B cell (primary cell): ENCODE results near the gene NKAIN2. TPM values are rescaled to one million over a fixed set of nuclear protein-coding genes. Genes with fewer than 3 reads are reported as not detected.

ENCODE experiments used
- ATAC-seq: fragments of 200-7000 bp; cut with Tn5 transposase; one replicate; pipeline ENCODE4 v1.10.0; 2021; ENCODE audit warnings: low read depth, mild to moderate bottlenecking, moderate number of reproducible peaks, moderate library complexity
- CTCF ChIA-PET: fragments of 350-600 bp; sonication (Branson Sonifier 250); formaldehyde crosslinking; loops from one replicate; lab custom pipeline; 2021; ENCODE audit warnings: antibody characterized with exemption, inconsistent platforms; lab: Charles Lee
- POLR2A ChIA-PET: fragments of 350-600 bp; sonication (Branson Sonifier 250); formaldehyde crosslinking; loops from one replicate; lab custom pipeline; 2021; ENCODE audit warnings: antibody characterized with exemption; lab: Charles Lee
- DNase-seq: peaks from one replicate; pipeline ENCODE4 v3.0.0; 2013
- H2AFZ ChIP-seq: 2 replicates; pipeline ENCODE4 v1.6.1; 2012; ENCODE audit warnings: mild to moderate bottlenecking, low read depth, low read length; ENCODE audit not compliant: insufficient read depth, poor library complexity, severe bottlenecking
- H3K27ac ChIP-seq, 2 donors: 1 replicate in 1 of 2; 2 replicates in 1 of 2; pipeline ENCODE4 v1.5.1; 2012 to 2013; ENCODE audit warnings: low read length in 2 of 2, mild to moderate bottlenecking in 2 of 2, moderate library complexity in 1 of 2
- H3K27me3 ChIP-seq, 4 experiments: fragments of 200-600 bp in 1 of 4; sonication (generic) in 1 of 4; replicated peaks in 1 of 4; 1 replicate in 2 of 4; 2 replicates in 2 of 4; pipeline versions ENCODE4 v1.6.1 to v1.7.0; 2013 to 2016; ENCODE audit warnings: low read length in 3 of 4, mild to moderate bottlenecking in 2 of 4, mixed read lengths in 1 of 4, moderate library complexity in 1 of 4; ENCODE audit not compliant: insufficient read depth in 4 of 4, control insufficient read depth in 3 of 4; ENCODE audit errors: control extremely low read depth in 1 of 4
- H3K36me3 ChIP-seq, 2 experiments: replicated peaks in 1 of 2; 1 replicate in 1 of 2; 2 replicates in 1 of 2; pipeline versions ENCODE4 v1.6.1 to v1.7.1; 2013; ENCODE audit warnings: low read length in 1 of 2; ENCODE audit not compliant: insufficient read depth in 2 of 2, control insufficient read depth in 1 of 2; ENCODE audit errors: control extremely low read depth in 1 of 2, extremely low read depth in 1 of 2
- H3K4me1 ChIP-seq, 2 donors: fragments of 200-600 bp in 1 of 2; sonication (generic) in 1 of 2; 1 replicate in 1 of 2; 2 replicates in 1 of 2; pipeline versions ENCODE4 v1.5.1 to v1.6.1; 2013 to 2017; ENCODE audit warnings: low read length in 2 of 2; ENCODE audit not compliant: control insufficient read depth in 2 of 2, insufficient read depth in 2 of 2
- H3K4me2 ChIP-seq: replicated peaks from 2 replicates; pipeline ENCODE3; 2012; ENCODE audit warnings: mild to moderate bottlenecking, low read depth, low read length; ENCODE audit not compliant: poor library complexity, severe bottlenecking
- H3K4me3 ChIP-seq, 5 experiments: fragments of 200-600 bp in 1 of 5; sonication (generic) in 1 of 5; 1 replicate in 3 of 5; 2 replicates in 2 of 5; pipeline versions ENCODE4 v1.5.1 to v1.7.0; 2011 to 2016; ENCODE audit warnings: low read length in 4 of 5, mild to moderate bottlenecking in 4 of 5, low read depth in 2 of 5, control low read depth in 1 of 5, moderate library complexity in 1 of 5; ENCODE audit not compliant: insufficient read depth in 1 of 5; ENCODE audit errors: control extremely low read depth in 1 of 5, extremely low read depth in 1 of 5
- H3K79me2 ChIP-seq: fragments of 200-600 bp; sonication (generic); one replicate; pipeline ENCODE4 v1.6.0; 2016; ENCODE audit warnings: low read length; ENCODE audit not compliant: control insufficient read depth, insufficient read depth
- H3K9ac ChIP-seq: fragments of 200-600 bp; sonication (generic); 2 replicates; pipeline ENCODE4 v1.6.1; 2017; ENCODE audit warnings: mild to moderate bottlenecking, low read length, moderate library complexity
- H3K9me3 ChIP-seq, 3 donors: one replicate each; pipeline versions ENCODE4 v1.6.1 to v1.7.1; 2013; ENCODE audit warnings: low read length in 2 of 3; ENCODE audit not compliant: control insufficient read depth in 2 of 3, insufficient read depth in 1 of 3; ENCODE audit errors: control extremely low read depth in 1 of 3
- H4K20me1 ChIP-seq: 2 replicates; pipeline ENCODE4 v1.6.0; 2012; ENCODE audit warnings: mild to moderate bottlenecking, low read length; ENCODE audit not compliant: insufficient read depth, control insufficient read depth, poor library complexity, severe bottlenecking
- H3K27ac Mint-ChIP-seq: one replicate; pipeline ENCODE4 v1.8.0; 2021; ENCODE audit warnings: mixed read lengths
- H3K27me3 Mint-ChIP-seq: one replicate; pipeline ENCODE4 v1.8.0; 2021; ENCODE audit warnings: mixed read lengths
- H3K4me1 Mint-ChIP-seq: one replicate; pipeline ENCODE4 v1.8.0; 2021; ENCODE audit warnings: mixed read lengths
- H3K4me3 Mint-ChIP-seq: one replicate; pipeline ENCODE4 v1.8.0; 2021; ENCODE audit warnings: mixed read lengths
- H3K9me3 Mint-ChIP-seq: one replicate; pipeline ENCODE4 v1.8.0; 2022; ENCODE audit warnings: mixed read lengths; ENCODE audit not compliant: insufficient read depth
- EZH2 ChIP-seq: IDR thresholded peaks from 2 replicates; pipeline ENCODE4 v1.6.1; 2012; ENCODE audit warnings: borderline replicate concordance, low read depth, mild to moderate bottlenecking, moderate library complexity, low read length; ENCODE audit not compliant: insufficient read depth, poor library complexity, severe bottlenecking
- WGBS: methylation state at CpG from one replicate; pipeline ENCODE4 v1.1.5; 2013; ENCODE audit warnings: missing lambda C conversion rate; ENCODE audit not compliant: insufficient coverage; 5-methylcytosine and 5-hydroxymethylcytosine counted together
- intact Hi-C: fragments of 100-400 bp; cut with micrococcal nuclease; formaldehyde crosslinking; loops from one replicate; pipeline ENCODE4 v1.10.0; 2022
- polyA plus RNA-seq: library from polyadenylated mRNA; depleted of rRNA; stranded (reverse); fragments of >200 nt; gene quantifications from 2 replicates; pipeline ENCODE4 v1.2.3, GENCODE V29; 2012
- total RNA-seq, 2 donors: library from RNA; stranded (reverse); fragments of 120-200 nt in 1 of 2; gene quantifications; 1 replicate in 1 of 2; 2 replicates in 1 of 2; pipeline versions ENCODE4 v1.2.3 to v1.2.4, GENCODE V29; 2013 to 2022
- TF ChIP-seq, protein P1 (sequence below): fragments of 200-600 bp; IDR thresholded peaks from one replicate; pipeline ENCODE4 v1.8.0; 2022; ENCODE audit warnings: antibody characterized with exemption, mild to moderate bottlenecking

NKAIN2 gene
- total and polyA plus RNA-seq, 2 donors (not counting 1 experiment from before 2014, with no cell fraction given), result not detected

DNA sequence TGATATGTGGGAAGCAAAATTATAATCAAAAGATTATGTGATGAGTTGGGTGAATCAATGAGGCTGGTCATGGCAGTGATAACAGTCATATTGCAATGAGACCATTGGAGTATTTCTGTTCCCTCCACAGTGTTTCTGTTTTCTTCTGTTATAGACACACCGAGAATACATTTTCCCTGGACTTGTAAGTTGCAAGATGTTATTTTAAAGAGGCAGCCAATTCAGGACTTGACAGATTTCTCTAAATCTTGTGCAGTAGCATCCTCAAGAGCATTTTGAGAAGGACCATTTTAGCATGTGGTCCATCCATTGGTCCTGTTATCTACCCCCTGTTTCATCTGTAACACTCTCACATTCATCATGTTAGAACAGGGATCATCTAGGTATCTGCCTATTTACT is 55.6 kb downstream of the NKAIN2 start:
- no peaks in the 10 kb centered on the region for H3K9me3 Mint-ChIP-seq

DNA sequence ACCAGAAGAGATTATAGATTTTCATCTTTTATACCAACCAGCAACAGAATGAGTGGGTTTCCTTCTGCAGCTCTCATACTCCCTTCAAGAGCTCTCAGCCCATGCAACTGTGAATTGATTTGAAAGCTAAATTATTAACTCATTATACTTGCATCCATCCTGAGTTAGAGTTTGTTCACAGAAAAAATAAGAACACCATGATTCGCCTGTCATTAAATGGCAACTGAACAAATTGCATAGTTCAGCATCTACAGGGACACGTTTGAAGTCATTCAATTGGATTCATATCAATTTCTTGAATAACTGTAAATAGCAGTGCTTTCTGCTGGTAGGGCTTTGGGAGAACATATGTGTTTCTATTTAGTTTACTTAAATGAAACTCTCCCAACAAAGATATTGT is 65.7 kb downstream of the NKAIN2 start:
- WGBS, result no CpG with 5 or more reads among the region's 2 CpGs
- H3K4me1 ChIP-seq, result no peaks in the 10 kb centered on the region
- no peaks in the 10 kb centered on the region for H3K79me2 ChIP-seq
- CTCF ChIA-PET, result no interaction called here
- TF ChIP-seq, protein P1, sequence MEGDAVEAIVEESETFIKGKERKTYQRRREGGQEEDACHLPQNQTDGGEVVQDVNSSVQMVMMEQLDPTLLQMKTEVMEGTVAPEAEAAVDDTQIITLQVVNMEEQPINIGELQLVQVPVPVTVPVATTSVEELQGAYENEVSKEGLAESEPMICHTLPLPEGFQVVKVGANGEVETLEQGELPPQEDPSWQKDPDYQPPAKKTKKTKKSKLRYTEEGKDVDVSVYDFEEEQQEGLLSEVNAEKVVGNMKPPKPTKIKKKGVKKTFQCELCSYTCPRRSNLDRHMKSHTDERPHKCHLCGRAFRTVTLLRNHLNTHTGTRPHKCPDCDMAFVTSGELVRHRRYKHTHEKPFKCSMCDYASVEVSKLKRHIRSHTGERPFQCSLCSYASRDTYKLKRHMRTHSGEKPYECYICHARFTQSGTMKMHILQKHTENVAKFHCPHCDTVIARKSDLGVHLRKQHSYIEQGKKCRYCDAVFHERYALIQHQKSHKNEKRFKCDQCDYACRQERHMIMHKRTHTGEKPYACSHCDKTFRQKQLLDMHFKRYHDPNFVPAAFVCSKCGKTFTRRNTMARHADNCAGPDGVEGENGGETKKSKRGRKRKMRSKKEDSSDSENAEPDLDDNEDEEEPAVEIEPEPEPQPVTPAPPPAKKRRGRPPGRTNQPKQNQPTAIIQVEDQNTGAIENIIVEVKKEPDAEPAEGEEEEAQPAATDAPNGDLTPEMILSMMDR, result no peak
- TF ChIP-seq EZH2, result no peak
- H3K27me3 Mint-ChIP-seq, result no peaks in the 10 kb centered on the region
- no peak overlapping the region for H3K4me3 Mint-ChIP-seq
- intact Hi-C loops, result no loop called here
- no peak overlapping the region for H3K4me3 ChIP-seq
- H3K9ac ChIP-seq, result no peak overlapping the region
- H3K36me3 ChIP-seq, result no peaks in the 10 kb centered on the region
- H3K9me3 Mint-ChIP-seq, result no peaks in the 10 kb centered on the region
- no peaks in the 10 kb centered on the region for H3K9me3 ChIP-seq
- H3K27ac Mint-ChIP-seq, result no peak overlapping the region
- no peak overlapping the region for H3K4me2 ChIP-seq
- H3K4me1 Mint-ChIP-seq, result no peaks in the 10 kb centered on the region
- ATAC-seq (no peak), DNase-seq (no peak)
- H4K20me1 ChIP-seq, result no peaks in the 10 kb centered on the region
- no peak overlapping the region for H2AFZ ChIP-seq
- no peak overlapping the region for H3K27ac ChIP-seq
- no peaks in the 10 kb centered on the region for H3K27me3 ChIP-seq
- POLR2A ChIA-PET, result no interaction called here

More for the DNA sequence above, 55.6 kb downstream of the NKAIN2 start:
- DNase-seq (no peak), ATAC-seq (no peak)
- no CpG with 5 or more reads among the region's 1 CpG for WGBS
- Mint-ChIP-seq H3K4me3 (no peak overlapping the region), H3K27me3 (no peaks in the 10 kb centered on the region), H3K4me1 (no peaks in the 10 kb centered on the region), H3K27ac (no peak overlapping the region)
- H3K79me2 ChIP-seq, result no peaks in the 10 kb centered on the region
- CTCF ChIA-PET, result no interaction called here
- H3K4me2 ChIP-seq, result no peak overlapping the region
- POLR2A ChIA-PET, result no interaction called here
- no peak overlapping the region for H2AFZ ChIP-seq
- H3K27ac ChIP-seq, result no peak overlapping the region
- H3K9me3 ChIP-seq, result no peaks in the 10 kb centered on the region
- no peak overlapping the region for H3K4me3 ChIP-seq
- H4K20me1 ChIP-seq, result no peaks in the 10 kb centered on the region
- H3K4me1 ChIP-seq, result no peaks in the 10 kb centered on the region
- H3K9ac ChIP-seq, result no peak overlapping the region
- H3K27me3 ChIP-seq, result no peaks in the 10 kb centered on the region
- TF ChIP-seq, protein P1, result no peak
- TF ChIP-seq EZH2, result no peak
- H3K36me3 ChIP-seq, result no peaks in the 10 kb centered on the region
- intact Hi-C loops, result no loop called here
